NCI-H2171 treated with DMSO at 0.1 percent for 48 hours (cell line): Measurements from ENCODE around the gene LRRFIP1.
"Not testable (repeated sequence)": the region's sequence is repeated elsewhere in the genome, so short reads cannot be mapped to it uniquely, and the experiment has no call there.

Experiments used
- DNase-seq: peaks from one replicate; lab custom pipeline; 2025; lab: John Stamatoyannopoulos, UW

Gene LRRFIP1

GRCh38 chr2:237662671-237663093, 35.3 kb downstream of the LRRFIP1 start:
- DNase-seq = peak; percentile 70

- DNase-seq = no peak
These were observed 36.2 kb downstream of the LRRFIP1 start for GRCh38 chr2:237663517-237664110.

- no peak for DNase-seq
These were observed 36.8 kb downstream of the LRRFIP1 start for GRCh38 chr2:237664151-237664550.

- no peak for DNase-seq
These were observed 38.3 kb downstream of the LRRFIP1 start for GRCh38 chr2:237665713-237666143.

- no peak for DNase-seq
These were observed 39.2 kb downstream of the LRRFIP1 start for GRCh38 chr2:237666606-237667005.

GRCh38 chr2:237667050-237667576, 39.7 kb downstream of the LRRFIP1 start:
- not testable (repeated sequence) for DNase-seq

- DNase-seq = no peak
These were observed 40.5 kb downstream of the LRRFIP1 start for GRCh38 chr2:237667893-237668292.

- DNase-seq = no peak
These were observed 41.1 kb downstream of the LRRFIP1 start for GRCh38 chr2:237668440-237668839.

- DNase-seq = peak; percentile 35
These were observed 41.9 kb downstream of the LRRFIP1 start for GRCh38 chr2:237669283-237669627.

- peak; percentile 72 for DNase-seq
These were observed 42.4 kb downstream of the LRRFIP1 start for GRCh38 chr2:237669628-237670392.

- no peak for DNase-seq
These were observed 43.3 kb downstream of the LRRFIP1 start for GRCh38 chr2:237670641-237671040.

GRCh38 chr2:237671466-237672138, 44.2 kb downstream of the LRRFIP1 start:
- DNase-seq = no peak

- DNase-seq = no peak
These were observed 45.3 kb downstream of the LRRFIP1 start for GRCh38 chr2:237672731-237673129.

- peak; percentile 80 for DNase-seq
These were observed 46.0 kb downstream of the LRRFIP1 start for GRCh38 chr2:237673130-237674001.

GRCh38 chr2:237674731-237675276, 47.4 kb downstream of the LRRFIP1 start:
- no peak for DNase-seq

GRCh38 chr2:237675316-237675715, 47.9 kb downstream of the LRRFIP1 start:
- no peak for DNase-seq

- no peak for DNase-seq
These were observed 53.5 kb downstream of the LRRFIP1 start for GRCh38 chr2:237680702-237681478.

GRCh38 chr2:237682151-237682550, 54.8 kb downstream of the LRRFIP1 start:
- no peak for DNase-seq

GRCh38 chr2:237682856-237683670, 55.7 kb downstream of the LRRFIP1 start:
- DNase-seq = no peak

- DNase-seq = no peak
These were observed 58.0 kb downstream of the LRRFIP1 start for GRCh38 chr2:237685408-237685807.
